ENCODE data around the gene PRRT1. TPM values are rescaled to one million over a fixed set of nuclear protein-coding genes. Genes with fewer than 3 reads are reported as not detected.
A peak's percentile ranks its signal among the peaks of the same experiment; 100 is the strongest.

PRRT1 gene
- total RNA-seq, 1 experiment from 2014 or later = not detected

DNA sequence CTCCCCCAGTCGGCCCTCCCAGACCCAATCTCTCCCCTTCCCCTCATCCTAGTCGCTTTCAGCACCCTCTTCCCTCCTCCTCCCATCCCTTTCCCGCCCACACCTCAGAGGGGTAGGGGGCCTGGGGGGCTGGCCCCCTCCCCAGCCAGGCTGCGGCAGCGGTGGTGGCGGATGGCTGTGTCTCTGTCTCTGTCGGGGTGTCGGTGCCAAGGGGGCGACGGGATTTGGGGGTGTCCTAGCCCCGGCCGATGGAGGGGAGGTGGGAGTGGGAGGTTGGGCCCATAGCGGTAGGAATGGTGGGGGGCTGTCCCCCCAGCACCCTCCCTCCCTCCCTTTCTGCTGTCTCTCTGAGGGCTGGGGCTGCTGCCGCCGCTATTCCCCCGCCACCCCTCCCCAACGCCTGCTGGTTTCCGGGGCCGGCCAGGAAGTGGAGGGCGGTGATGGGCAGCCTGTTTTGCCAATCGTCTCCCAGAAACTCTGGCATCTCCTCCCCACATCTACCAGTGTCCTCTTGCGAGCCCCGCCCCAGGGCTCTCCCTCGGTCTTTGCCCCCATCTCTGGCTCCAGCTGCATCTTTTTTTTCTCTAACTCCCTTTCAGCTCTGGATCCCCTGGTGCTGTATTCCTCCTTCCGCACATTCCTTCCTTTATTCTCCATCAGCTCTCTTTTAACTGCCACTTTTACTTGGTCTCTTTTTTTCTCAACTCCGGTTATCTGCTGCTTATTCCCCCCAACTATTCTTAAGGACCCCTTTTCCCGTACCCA lies 24.2 kb upstream of the PRRT1 start, which contains the start of gene AGPAT1:
AGPAT1 (minus strand) TSS at position 374 of the 765 bp plus-strand sequence. CDS start 4,588 bp downstream, outside the sequence.
- peak; percentile 98 for DNase-seq (ENCODE audit: low read depth)

DNA sequence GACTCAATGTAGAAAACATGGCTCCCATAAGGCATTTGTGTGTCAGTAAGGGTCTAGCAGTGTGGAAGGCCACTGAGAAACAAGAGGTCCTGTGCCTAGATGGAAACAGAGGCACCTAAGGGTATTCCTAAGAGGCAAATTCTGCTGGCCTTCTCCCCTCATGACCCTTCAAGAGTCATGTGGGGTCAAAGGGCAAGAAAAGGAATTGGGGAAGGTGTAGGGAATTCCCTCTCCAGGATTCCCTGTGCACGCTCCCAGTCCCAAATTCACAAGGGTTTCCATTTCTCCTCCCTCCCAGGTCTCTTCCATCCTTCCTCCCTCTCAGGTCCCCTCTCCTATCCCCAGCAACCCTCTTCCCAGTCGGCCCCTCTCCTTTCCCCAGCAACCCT lies 23.6 kb upstream of the PRRT1 start:
- no peak for DNase-seq (ENCODE audit: low read depth)

DNA sequence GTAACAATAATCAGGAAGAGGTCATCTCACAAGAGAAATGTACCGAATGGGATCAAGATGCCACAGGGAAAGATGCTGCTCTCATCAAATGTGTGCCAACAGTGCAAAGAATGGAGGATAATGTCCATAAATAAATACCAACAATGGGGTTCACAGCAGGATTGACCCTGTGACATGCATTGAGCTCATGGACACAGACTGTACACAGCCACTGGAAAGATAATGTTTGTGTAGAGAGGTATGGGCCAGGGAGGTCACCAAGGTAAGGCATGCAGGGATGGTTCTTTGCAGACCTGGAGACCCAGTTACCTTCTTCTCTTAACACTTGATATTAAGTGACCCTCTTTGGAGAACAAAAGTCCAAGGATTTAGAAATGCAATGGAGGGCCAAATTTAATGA lies 22.7 kb upstream of the PRRT1 start:
- no peak for DNase-seq (ENCODE audit: low read depth)

DNA sequence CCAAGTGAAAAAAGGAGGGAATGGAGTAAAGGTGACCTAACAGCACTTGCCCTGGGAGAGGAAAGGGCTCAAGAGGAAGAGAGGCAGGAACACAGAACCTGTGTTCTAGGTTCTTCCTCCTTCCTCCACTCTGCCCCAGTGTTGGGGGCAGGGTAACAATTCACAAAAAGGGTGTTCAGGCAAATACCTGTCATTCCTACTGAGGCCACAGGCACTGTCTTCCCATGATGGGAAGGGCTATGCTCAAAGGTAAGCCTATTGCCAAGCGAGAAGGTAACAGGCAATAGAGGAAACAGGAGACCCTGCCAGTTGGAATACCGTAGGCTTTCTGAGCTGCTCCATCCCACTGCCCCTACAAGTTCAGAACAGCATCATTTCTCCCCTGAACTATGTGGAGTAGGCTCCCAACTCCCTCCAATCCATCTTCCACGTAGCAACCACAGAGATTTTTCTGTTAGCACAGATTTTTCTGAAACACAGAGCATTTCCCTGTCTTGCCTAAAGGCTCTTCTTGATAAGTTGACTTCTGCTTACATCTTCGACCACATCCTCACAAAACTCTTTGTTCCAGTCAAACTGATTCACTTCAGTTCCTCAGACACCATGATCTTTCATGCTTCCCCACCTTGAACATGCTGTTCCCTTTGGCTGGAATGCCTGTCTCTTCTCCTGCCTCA lies 21.4 kb upstream of the PRRT1 start:
- no peak for DNase-seq (ENCODE audit: low read depth)

DNA sequence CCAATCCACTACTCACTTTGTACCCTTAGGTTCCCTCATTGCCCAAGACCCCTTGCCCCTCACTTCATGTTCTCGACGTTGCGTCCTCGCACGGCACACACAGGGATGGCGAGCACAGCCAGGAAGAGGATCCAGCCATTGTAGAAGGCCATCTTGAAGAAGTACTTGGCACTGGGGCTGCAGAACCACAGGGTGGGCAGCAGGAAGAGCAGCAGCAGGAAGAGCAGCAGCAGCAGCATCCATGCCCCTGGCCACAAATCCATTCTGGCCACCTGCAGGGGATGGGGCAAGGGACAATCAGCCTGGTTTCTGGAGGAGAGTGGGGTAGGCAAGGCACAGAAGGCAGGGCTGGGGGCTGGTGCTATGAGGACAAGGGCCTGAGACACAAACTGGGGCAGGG lies 19.5 kb upstream of the PRRT1 start:
- no peak for DNase-seq (ENCODE audit: low read depth)

DNA sequence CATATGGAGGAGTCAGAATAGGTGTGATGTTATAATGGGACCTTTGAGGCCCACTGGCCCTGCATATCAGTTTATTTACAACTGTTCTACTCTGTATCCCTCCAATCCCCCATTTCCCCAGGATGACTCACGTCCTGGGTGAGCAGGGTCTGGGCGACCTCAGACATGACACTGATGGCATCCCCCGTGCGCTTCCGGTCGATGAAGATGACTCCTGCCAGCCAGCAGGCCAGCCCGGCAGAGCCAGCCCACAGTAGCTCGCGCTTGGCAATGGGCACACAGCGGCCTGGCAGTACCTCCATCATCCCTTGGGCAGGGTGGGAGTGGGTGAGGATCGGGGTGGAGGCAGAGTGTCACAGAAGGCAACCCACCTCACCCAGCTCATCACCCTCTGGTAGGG lies 18.6 kb upstream of the PRRT1 start:
- DNase-seq (ENCODE audit: low read depth) = no peak

DNA sequence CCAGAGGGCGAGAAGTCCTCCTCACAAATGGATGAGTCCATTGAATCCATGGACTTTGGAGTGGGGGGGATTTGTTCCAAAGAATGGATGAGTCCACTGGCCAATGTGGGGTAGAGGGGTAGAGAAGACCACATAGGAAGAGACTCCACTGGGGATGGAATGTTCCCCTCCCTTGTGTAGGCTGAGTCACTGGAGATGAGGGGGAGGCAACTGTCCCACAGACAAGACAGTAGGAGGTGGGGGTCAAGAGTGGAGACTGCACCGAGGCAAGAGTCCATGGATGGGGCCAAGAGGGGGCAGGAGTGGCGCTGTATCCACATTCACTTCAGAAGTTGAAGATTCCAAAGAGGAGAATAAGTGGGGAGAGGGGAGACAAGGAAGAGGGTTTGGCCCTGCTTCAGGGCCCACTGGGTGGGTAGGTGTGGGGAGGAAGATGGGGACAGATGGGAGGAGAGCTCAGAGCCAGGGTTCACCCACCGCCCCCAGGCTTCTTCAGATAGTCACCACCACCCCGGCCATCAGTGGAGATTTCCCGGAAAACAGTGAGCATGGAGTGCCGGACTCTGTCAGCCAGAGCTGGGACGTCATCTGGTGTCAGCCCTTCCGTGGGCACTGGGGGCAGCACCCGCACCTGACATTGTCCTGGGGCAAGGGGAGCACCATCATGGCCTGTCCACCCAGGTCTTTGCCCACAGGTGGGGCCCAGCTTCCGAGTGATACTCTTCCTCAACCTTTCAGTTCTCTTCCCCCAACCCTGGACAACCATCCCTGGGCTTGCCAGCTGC lies 17.3 kb upstream of the PRRT1 start:
- no peak for DNase-seq (ENCODE audit: low read depth)

DNA sequence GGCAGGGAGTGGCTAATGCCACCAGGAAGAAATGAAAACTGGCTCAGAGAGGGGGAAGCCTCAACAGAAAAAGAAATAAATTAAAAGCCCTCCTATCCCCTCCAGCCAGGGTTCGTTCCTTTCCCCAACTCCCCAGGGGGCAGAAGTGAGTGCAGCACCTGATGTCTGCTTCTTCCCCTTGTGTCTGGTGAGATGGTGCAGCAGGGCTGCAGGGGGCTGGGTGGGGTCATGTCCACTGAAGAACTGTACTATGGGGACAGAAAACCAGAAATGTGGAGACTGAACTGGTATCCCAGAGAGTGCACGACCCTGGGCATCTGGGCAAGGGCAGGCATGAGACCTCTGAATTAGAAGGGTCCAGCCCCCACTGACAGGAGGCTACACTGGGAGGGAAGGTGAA lies 16.6 kb upstream of the PRRT1 start:
- no peak for DNase-seq (ENCODE audit: low read depth)

DNA sequence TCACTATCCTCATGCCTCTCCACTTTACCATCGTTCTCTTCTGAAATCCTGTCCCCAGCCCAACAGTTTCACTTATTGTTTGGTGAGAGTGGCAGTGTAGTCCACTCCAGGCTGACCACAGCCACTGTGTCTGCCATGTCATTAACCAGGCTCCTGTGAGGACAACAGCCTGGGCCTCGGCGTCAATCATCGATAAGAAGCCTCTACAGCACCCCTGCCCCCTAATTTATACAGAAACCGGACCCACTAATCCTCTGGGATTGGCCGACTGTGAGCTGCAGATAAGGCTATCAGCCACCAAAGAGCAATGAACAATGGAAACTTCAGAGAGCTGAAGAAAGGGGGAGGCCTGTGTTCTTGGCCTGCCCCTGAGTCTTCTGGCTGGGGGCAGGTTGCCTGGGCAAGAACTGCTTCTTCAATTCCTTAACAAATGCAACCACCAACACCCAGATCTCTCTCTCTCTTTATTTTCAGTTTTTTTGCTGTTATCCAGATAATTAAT lies 16.1 kb upstream of the PRRT1 start:
- DNase-seq (ENCODE audit: low read depth) = no peak

DNA sequence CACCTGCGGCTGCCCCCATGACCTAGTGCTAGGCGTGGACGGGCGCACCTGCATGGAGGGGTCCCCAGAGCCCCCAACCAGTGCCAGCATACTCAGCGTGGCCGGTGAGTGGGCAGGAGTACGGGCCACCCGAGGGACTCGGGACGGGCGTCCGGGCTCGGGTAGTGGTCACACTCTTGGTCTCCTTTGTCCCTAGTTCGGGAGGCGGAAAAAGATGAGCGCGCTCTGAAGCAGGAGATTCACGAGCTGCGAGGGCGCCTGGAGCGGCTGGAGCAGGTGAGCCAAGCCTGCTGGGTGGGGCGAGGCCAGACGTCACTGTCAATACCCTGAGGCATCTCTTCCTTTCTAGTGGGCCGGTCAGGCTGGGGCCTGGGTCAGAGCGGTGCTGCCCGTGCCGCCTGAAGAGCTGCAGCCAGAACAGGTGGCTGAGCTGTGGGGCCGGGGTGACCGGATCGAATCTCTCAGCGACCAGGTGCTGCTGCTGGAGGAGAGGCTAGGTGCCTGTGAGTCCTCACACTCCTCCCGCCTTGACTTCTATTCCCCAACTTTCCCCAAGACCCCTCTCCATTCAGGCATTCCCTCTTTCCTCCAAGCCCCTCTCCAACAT lies 15.5 kb upstream of the PRRT1 start:
- DNase-seq (ENCODE audit: low read depth) = no peak

DNA sequence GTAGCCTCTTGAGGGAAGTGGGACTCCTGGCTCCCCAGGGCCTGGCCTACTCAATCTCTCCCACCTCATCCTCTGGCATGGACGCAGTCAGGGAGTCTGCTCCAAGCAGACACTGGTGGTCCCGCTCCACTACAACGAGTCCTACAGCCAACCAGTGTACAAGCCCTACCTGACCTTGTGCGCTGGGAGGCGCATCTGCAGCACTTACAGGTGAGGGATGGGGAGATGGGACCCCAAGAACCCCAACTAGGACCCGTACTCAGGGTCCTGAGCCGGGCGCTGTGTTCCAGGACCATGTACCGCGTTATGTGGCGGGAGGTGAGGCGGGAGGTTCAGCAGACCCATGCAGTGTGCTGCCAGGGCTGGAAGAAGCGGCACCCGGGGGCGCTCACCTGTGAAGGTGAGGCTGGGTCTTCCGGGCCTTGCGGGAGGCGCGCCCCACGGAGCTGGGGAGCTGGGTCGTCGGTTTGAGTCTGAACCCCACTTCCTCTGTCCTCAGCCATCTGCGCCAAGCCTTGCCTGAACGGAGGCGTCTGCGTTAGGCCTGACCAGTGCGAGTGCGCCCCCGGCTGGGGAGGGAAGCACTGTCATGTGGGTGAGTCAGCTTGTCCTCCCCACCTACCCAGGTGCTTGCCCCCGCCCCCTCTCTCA lies 14.8 kb upstream of the PRRT1 start:
- DNase-seq (ENCODE audit: low read depth) = no peak

DNA sequence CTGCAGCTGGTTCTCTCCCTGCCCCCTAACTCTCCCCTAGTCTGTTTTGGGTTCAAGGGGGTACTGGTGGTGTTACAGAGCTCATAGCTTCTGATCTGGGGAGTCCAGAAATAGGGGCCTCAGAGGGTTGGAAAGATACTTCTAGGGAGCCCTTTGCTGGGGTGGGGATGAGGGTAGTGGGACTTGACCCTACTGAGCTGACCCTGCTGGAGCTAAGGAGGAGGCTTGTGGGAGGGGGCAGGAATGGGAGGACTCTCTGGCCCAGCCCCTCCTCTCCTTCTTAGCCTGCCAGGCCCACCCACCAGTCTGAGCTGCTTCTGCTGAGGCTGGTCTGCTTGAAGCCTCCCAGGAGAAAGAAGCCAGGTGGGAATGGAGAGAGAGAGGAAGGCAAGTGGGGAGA lies 12.6 kb upstream of the PRRT1 start, which contains the start of gene EGFL8:
EGFL8 (plus strand) TSS at position 301 of the 400 bp plus-strand sequence. CDS start 1,571 bp downstream, outside the sequence.
- no peak for DNase-seq (ENCODE audit: low read depth)

DNA sequence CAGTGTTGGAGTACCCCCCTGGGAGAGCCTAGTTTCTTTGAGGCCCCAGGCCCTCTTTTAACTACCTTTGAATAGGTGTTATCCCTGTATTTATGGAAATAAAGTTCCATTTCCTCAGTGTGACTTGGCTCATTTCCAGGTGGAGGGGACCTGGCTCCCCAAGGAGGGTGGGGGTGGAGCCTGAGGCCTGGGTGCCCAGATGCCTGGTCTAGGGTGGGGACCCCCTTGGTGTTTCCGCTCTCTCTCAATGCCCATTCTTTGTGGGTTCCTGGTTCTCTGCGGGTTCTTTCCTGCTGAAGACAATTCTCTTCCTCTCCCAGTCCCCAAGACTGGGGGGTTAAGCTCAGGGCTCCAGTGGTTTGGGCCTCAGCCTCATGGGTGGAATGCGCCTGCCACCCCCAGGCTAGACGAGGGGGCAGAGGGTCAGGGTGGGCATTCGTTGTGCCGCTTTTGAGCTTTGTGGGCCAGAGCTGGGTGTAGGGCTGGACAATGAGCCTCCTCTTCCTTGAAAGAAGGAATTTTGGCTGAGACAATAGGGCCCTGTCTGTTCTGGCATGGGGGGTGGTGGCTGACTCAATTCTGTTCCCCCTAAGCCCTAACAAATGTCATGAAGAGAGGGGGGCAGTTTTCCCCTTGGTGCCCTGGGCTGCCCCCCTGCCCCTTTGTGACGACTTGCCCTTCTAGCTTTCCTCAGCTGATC lies 12.0 kb upstream of the PRRT1 start:
- no peak for DNase-seq (ENCODE audit: low read depth)

DNA sequence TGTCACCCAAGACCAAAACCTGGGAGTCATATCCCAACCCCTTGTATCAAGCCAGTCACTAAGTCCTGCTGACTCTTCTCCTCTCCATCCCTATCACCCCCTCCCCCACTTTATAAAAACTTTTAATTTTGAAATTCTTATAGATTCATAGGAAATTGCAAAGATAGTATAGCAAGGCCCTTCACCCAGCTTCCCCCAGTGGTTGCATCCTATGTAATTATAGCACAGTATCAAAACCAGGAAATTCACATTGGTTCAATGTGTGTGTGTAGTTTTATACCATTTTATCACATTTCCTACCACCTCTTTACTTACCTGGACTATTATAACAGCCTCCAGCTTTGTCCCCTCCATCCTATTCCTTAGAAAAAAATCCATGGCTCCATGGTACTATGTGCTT lies 6.3 kb upstream of the PRRT1 start:
- DNase-seq (ENCODE audit: low read depth) = no peak

DNA sequence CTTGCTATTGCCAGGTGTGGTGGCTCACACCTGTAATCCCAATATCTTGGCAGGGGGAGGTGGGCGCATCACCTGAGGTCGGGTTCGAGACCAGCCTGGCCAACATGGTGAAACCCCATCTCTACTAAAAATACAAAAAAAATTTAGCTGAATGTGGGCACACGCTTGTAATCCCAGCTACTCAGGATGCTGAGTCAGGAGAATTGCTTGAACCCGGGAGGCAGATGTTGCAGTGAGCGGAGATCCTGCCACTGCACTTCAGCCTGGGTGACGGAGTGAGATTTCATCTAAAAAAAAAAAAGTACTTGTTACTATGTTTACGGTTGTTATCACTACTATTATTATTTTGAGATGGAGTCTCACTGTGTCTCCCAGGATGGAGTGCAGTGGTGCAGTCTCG lies 5.2 kb upstream of the PRRT1 start:
- no peak for DNase-seq (ENCODE audit: low read depth)

DNA sequence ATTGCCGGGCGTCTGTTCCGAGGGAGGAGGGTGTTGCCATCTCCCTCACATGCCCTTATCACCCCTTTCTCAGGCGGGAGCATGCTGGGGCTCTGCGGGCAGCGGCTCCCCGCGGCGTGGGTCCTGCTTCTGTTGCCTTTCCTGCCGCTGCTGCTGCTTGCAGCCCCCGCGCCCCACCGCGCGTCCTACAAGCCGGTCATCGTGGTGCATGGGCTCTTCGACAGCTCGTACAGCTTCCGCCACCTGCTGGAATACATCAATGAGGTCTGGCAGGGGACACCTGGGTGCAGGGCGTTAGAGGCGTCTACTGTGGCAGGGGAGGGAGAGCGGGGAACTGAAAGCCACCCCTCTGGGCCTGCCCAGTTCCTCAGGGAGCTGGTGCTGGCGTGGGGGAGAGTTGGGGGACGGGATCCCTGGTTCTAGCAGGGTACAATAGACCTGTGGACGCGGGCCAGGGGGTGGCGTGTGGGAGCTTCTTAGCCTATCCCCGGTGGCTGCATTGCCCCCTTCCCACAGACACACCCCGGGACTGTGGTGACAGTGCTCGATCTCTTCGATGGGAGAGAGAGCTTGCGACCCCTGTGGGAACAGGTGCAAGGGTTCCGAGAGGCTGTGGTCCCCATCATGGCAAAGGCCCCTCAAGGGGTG lies 2.9 kb upstream of the PRRT1 start:
- peak; percentile 75 for DNase-seq (ENCODE audit: low read depth)

DNA sequence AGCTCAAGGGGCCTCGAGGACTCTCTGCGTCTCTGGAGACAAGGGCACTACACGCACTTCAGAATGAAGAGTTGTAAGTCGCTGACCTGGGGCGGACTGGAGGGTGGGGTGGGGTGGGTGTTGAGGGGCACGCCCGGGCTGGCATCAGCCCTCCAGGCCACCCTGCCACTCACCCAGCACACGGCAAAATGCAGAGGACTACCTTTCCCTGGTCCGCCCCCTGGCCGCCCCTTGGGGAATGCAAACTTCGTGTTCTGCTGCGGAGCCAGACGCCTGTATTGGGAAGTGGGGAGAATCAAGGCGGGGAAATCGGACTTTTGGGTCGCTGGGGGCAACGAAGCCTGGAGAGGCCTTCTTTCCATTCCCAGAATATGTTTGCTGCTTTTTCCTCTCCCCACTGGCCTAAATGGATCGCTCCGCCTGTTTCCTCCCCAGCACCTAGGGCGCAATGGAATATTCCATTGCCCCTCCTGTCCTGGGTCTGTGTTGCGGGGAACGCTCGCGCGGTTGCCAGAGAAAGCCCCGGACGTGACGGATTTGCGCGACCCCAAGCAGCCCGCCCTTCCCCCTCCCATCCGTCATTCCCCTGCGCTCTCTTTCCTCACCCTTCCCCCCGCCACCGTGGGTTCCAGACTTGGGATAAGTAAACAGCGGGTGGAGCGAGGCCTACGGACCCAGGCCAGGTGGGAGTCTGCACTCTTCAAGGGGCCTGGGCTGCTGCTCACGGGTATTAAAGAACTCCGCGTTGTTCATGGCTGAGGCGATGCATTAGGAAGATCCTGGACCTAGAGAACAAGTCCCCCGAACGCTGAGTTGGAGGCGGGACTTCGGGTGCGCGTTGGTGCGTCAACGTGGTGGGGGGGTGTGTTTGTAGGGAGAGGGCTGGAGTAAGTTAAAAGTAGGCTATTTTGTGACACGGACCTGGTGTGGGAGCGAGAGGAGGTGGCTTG lies 2.1 kb upstream of the PRRT1 start, which contains the start of gene PPT2:
PPT2 (plus strand) TSS at position 578 of the 950 bp plus-strand sequence. CDS start 454 bp downstream, outside the sequence.
- peak; percentile 93 for DNase-seq (ENCODE audit: low read depth)

DNA sequence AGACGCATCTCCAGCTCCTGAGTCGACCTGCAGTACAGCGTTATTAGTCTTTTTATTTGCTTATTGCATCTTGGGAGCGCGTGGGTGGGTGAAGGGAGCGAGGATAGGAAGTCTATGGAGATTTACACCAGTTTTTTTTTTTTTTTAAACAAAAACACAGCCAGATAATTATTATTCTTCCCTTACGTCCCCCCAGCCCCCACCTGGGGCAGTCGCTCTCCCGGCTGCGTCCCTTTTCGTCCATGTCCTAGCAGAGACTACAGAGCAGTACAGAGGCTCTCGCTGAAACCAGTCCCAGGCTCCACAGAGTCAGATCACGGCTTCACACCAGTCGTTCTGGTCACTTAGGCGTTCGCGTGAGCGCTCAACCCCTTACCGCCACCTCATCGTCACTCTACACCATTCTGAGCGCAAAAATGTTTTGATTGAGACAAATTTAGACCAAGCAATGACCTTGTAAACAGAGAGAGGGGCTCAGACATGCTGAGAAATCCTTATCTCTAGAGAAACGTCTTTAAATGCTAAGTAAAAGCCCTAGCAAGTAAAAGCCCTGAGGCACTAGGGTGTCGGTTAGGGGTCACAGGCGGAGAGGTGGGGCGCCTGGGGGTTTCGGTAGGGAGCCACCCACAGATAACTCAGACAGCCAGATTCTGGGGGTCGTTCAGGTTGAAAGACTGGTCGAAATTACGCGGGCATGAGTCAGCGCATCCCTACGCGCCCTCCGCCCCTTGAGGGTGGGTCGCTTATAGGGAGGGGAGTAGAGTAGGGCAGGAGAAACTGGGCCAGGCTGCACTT lies 1.2 kb upstream of the PRRT1 start:
- DNase-seq (ENCODE audit: low read depth) = peak; percentile 76

All from Daoy (cell line).